Stimulated activated effector memory CD8-positive, alpha-beta T cell treated with anti-CD3 and anti-CD28 coated beads, Interleukin-12 subunit alpha, Interleukin-12 subunit beta, amount 100 ng/mL, for 72 hours (primary cell): ENCODE results near the gene ATG7.
A peak's percentile ranks its signal among the peaks of the same experiment; 100 is the strongest.
"Not testable (repeated sequence)": the region's sequence is repeated elsewhere in the genome, so short reads cannot be mapped to it uniquely, and the experiment has no call there.

Experiments used
- ATAC-seq: fragments of 150-1000 bp; cut with Tn5 transposase; 2 replicates; pipeline ENCODE4 v1.10.0; 2021
- DNase-seq, 2 donors: peaks; one replicate each; pipeline ENCODE4 v3.0.0; 2021 to 2022; ENCODE audit warnings: low spot score in 2 of 2
- H3K27ac Mint-ChIP-seq: one replicate; pipeline ENCODE4 v1.8.0; 2022; ENCODE audit warnings: mild to moderate bottlenecking, mixed read lengths
- H3K36me3 Mint-ChIP-seq: one replicate; pipeline ENCODE4 v1.8.0; 2022; ENCODE audit warnings: mild to moderate bottlenecking, mixed read lengths
- H3K4me1 Mint-ChIP-seq: one replicate; pipeline ENCODE4 v1.8.0; 2022; ENCODE audit warnings: mixed read lengths
- H3K4me3 Mint-ChIP-seq: one replicate; pipeline ENCODE4 v1.8.0; 2022; ENCODE audit warnings: mild to moderate bottlenecking, mixed read lengths
- H3K9me3 Mint-ChIP-seq: one replicate; pipeline ENCODE4 v1.8.0; 2022; ENCODE audit warnings: mixed read lengths

Gene ATG7

GRCh38 chr3:11510001-11510340 is 237.8 kb downstream of the ATG7 start:
- Mint-ChIP-seq H3K27ac (no peak overlapping the region), H3K36me3 (no peaks in the 10 kb centered on the region)

GRCh38 chr3:11510356-11510755 is 238.2 kb downstream of the ATG7 start:
- DNase-seq = no peak
- Mint-ChIP-seq H3K36me3 (no peaks in the 10 kb centered on the region), H3K4me3 (no peak overlapping the region), H3K9me3 (no peaks in the 10 kb centered on the region), H3K27ac (no peak overlapping the region), H3K4me1 (peaks cover 8% of the 10 kb centered on the region)
- ATAC-seq = no peak

More at GRCh38 chr3:11510001-11510340, 237.8 kb downstream of the ATG7 start:
- ATAC-seq (no peak), DNase-seq (no peak)
- H3K9me3 Mint-ChIP-seq = no peaks in the 10 kb centered on the region
- peaks cover 8% of the 10 kb centered on the region for H3K4me1 Mint-ChIP-seq
- H3K4me3 Mint-ChIP-seq = no peak overlapping the region

GRCh38 chr3:11511606-11512005 is 239.4 kb downstream of the ATG7 start:
- not testable (repeated sequence) for DNase-seq, ATAC-seq, H3K4me3 Mint-ChIP-seq, H3K36me3 Mint-ChIP-seq, H3K9me3 Mint-ChIP-seq, H3K4me1 Mint-ChIP-seq
- peak overlapping the region; percentile 63 for H3K27ac Mint-ChIP-seq

- not testable (repeated sequence) for H3K27ac Mint-ChIP-seq, DNase-seq, H3K36me3 Mint-ChIP-seq, H3K4me1 Mint-ChIP-seq, ATAC-seq, H3K4me3 Mint-ChIP-seq, H3K9me3 Mint-ChIP-seq
Measured at GRCh38 chr3:11513125-11513816, 241.1 kb downstream of the ATG7 start.

- H3K36me3 Mint-ChIP-seq = peaks cover 6% of the 10 kb centered on the region
Measured at GRCh38 chr3:11513817-11514135, 241.6 kb downstream of the ATG7 start.

GRCh38 chr3:11514191-11514821 is 242.1 kb downstream of the ATG7 start:
- ATAC-seq (peak; percentile 37), DNase-seq (no peak)
- H3K4me3 Mint-ChIP-seq = no peak overlapping the region
- H3K36me3 Mint-ChIP-seq = peaks cover 6% of the 10 kb centered on the region
- H3K27ac Mint-ChIP-seq = no peak overlapping the region
- peaks cover 8% of the 10 kb centered on the region for H3K4me1 Mint-ChIP-seq
- H3K9me3 Mint-ChIP-seq = no peaks in the 10 kb centered on the region

More at GRCh38 chr3:11513817-11514135, 241.6 kb downstream of the ATG7 start:
- DNase-seq = no peak
- no peak overlapping the region for H3K27ac Mint-ChIP-seq
- H3K9me3 Mint-ChIP-seq = no peaks in the 10 kb centered on the region
- H3K4me1 Mint-ChIP-seq = peaks cover 8% of the 10 kb centered on the region
- ATAC-seq = no peak
- H3K4me3 Mint-ChIP-seq = no peak overlapping the region

- ATAC-seq (no peak), DNase-seq (no peak)
- H3K9me3 Mint-ChIP-seq = no peaks in the 10 kb centered on the region
- H3K27ac Mint-ChIP-seq = no peak overlapping the region
- peaks cover 4% of the 10 kb centered on the region for H3K4me1 Mint-ChIP-seq
- no peak overlapping the region for H3K4me3 Mint-ChIP-seq
- peaks cover 6% of the 10 kb centered on the region for H3K36me3 Mint-ChIP-seq
Measured at GRCh38 chr3:11517601-11518000, 245.4 kb downstream of the ATG7 start.

- Mint-ChIP-seq H3K4me1 (peaks cover 4% of the 10 kb centered on the region), H3K36me3 (peaks cover 6% of the 10 kb centered on the region), H3K9me3 (no peaks in the 10 kb centered on the region), H3K27ac (no peak overlapping the region), H3K4me3 (no peak overlapping the region)
- ATAC-seq (no peak), DNase-seq (no peak)
Measured at GRCh38 chr3:11521167-11521566, 249.0 kb downstream of the ATG7 start.

GRCh38 chr3:11522398-11522715 is 250.2 kb downstream of the ATG7 start:
- H3K4me3 Mint-ChIP-seq = no peak overlapping the region
- H3K4me1 Mint-ChIP-seq = peaks cover 4% of the 10 kb centered on the region
- DNase-seq (no peak), ATAC-seq (no peak)
- no peak overlapping the region for H3K27ac Mint-ChIP-seq
- H3K36me3 Mint-ChIP-seq = no peaks in the 10 kb centered on the region
- peaks cover 2% of the 10 kb centered on the region for H3K9me3 Mint-ChIP-seq

GRCh38 chr3:11522953-11523571 is 250.9 kb downstream of the ATG7 start:
- Mint-ChIP-seq H3K4me1 (peaks cover 4% of the 10 kb centered on the region), H3K4me3 (no peak overlapping the region), H3K36me3 (no peaks in the 10 kb centered on the region), H3K9me3 (peaks cover 3% of the 10 kb centered on the region), H3K27ac (no peak overlapping the region)
- ATAC-seq = no peak
- DNase-seq = no peak

- Mint-ChIP-seq H3K27ac (no peak overlapping the region), H3K36me3 (no peaks in the 10 kb centered on the region), H3K4me1 (peaks cover 4% of the 10 kb centered on the region), H3K4me3 (no peak overlapping the region), H3K9me3 (peaks cover 3% of the 10 kb centered on the region)
- no peak for ATAC-seq
- DNase-seq = no peak
Measured at GRCh38 chr3:11523572-11524101, 251.4 kb downstream of the ATG7 start.

- not testable (repeated sequence) for H3K9me3 Mint-ChIP-seq
Measured at GRCh38 chr3:11526121-11526520, 253.9 kb downstream of the ATG7 start.

GRCh38 chr3:11529281-11529680 is 257.1 kb downstream of the ATG7 start:
- DNase-seq = no peak
- no peak overlapping the region for H3K27ac Mint-ChIP-seq
- peaks cover 3% of the 10 kb centered on the region for H3K9me3 Mint-ChIP-seq
- H3K36me3 Mint-ChIP-seq = peaks cover 10% of the 10 kb centered on the region
- peaks cover 6% of the 10 kb centered on the region for H3K4me1 Mint-ChIP-seq
- ATAC-seq = no peak
- no peak overlapping the region for H3K4me3 Mint-ChIP-seq

More at GRCh38 chr3:11526121-11526520, 253.9 kb downstream of the ATG7 start:
- H3K4me1 Mint-ChIP-seq, H3K27ac Mint-ChIP-seq, ATAC-seq, H3K36me3 Mint-ChIP-seq, DNase-seq, H3K4me3 Mint-ChIP-seq: not testable (repeated sequence)

GRCh38 chr3:11530153-11530721 is 258.0 kb downstream of the ATG7 start:
- DNase-seq = no peak
- Mint-ChIP-seq H3K4me3 (no peak overlapping the region), H3K4me1 (peaks cover 6% of the 10 kb centered on the region), H3K36me3 (peaks cover 10% of the 10 kb centered on the region), H3K27ac (peak overlapping the region; percentile 45), H3K9me3 (peaks cover 3% of the 10 kb centered on the region)
- ATAC-seq = no peak

GRCh38 chr3:11532931-11533391 is 260.8 kb downstream of the ATG7 start:
- Mint-ChIP-seq H3K27ac (no peak overlapping the region), H3K4me1 (peaks cover 6% of the 10 kb centered on the region), H3K36me3 (peaks cover 10% of the 10 kb centered on the region), H3K4me3 (no peak overlapping the region), H3K9me3 (no peaks in the 10 kb centered on the region)
- ATAC-seq = no peak
- DNase-seq = no peak
